Measurements from ENCODE around the gene CNPY2.

DNA sequence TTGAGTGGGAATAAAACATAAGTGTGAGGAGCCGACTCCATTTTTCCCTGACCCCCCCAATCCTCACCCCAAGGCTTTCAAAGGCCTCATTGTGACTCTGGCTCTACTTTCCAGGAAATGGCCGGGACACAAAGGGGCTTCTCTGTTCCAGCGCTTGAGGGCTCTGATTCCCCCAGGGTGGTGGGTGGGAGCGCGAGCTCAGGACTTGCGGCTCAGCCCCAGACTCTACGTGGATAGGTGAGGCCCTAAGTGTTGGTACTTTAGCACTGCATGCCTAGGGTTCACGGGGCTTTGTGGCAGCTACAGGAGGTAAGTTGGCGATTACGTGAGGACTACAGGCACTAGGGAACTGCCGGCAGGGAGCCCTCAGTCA is 553 bp downstream of the CNPY2 start:
- TF ChIP-seq CTCF (IDR thresholded peaks at IDR 0.05) (no peak), POLR2A (IDR thresholded peaks at IDR 0.05) (no peak)
